Gastroesophageal sphincter (tissue), 4 donors: Measurements from ENCODE around the gene ISG20. TPM values are rescaled to one million over a fixed set of nuclear protein-coding genes. Genes with fewer than 3 reads are reported as not detected.

Experiments used
- ATAC-seq: fragments of 150-250 bp; one replicate; pipeline ENCODE4 v1.9.1; 2016; ENCODE audit warnings: mild to moderate bottlenecking, moderate library complexity
- H3K27ac ChIP-seq, 4 donors: fragments of 200-600 bp; sonication (generic) in 3 of 4; 1 replicate in 3 of 4; 2 replicates in 1 of 4; pipeline ENCODE4 v1.5.1; 2016 to 2019
- H3K27me3 ChIP-seq: fragments of 200-600 bp; sonication (generic); one replicate; pipeline ENCODE4 v1.5.1; 2019
- H3K36me3 ChIP-seq, 2 donors: fragments of 200-600 bp; sonication (generic); one replicate each; pipeline ENCODE4 v1.5.1; 2019; ENCODE audit warnings: control low read depth in 1 of 2
- H3K4me1 ChIP-seq, 3 donors: fragments of 200-600 bp; sonication (generic); 1 replicate in 2 of 3; 2 replicates in 1 of 3; pipeline ENCODE4 v1.5.1; 2016 to 2019; ENCODE audit warnings: control low read depth in 2 of 3
- H3K4me3 ChIP-seq, 2 donors: fragments of 200-600 bp; sonication (generic); one replicate each; pipeline ENCODE4 v1.5.1; 2019; ENCODE audit warnings: mild to moderate bottlenecking in 1 of 2, moderate library complexity in 1 of 2
- H3K9me3 ChIP-seq, 3 donors: fragments of 200-600 bp; sonication (generic); one replicate each; pipeline ENCODE4 v1.5.1; 2017 to 2019; ENCODE audit warnings: control low read depth in 2 of 3
- CTCF ChIP-seq, 4 experiments: fragments of 200-600 bp in 2 of 4; fragments of 450-650 bp in 2 of 4; sonication (generic) in 1 of 4; IDR thresholded peaks; one replicate each; pipeline ENCODE4 v1.5.1; 2017 to 2019; ENCODE audit warnings: antibody characterized with exemption in 4 of 4, mild to moderate bottlenecking in 2 of 4, moderate library complexity in 2 of 4
- EP300 ChIP-seq: sonication (generic); formaldehyde crosslinking; IDR thresholded peaks from one replicate; pipeline ENCODE4 v1.6.1; 2017; ENCODE audit warnings: antibody characterized with exemption, mild to moderate bottlenecking
- POLR2A ChIP-seq, 2 donors: fragments of 450-650 bp; IDR thresholded peaks; one replicate each; pipeline ENCODE4 v1.6.1; 2017; ENCODE audit warnings: antibody characterized with exemption in 2 of 2, mild to moderate bottlenecking in 2 of 2, moderate library complexity in 1 of 2
- POLR2AphosphoS5 ChIP-seq: sonication (generic); formaldehyde crosslinking; IDR thresholded peaks from one replicate; pipeline ENCODE4 v1.6.1; 2017; ENCODE audit warnings: antibody characterized with exemption
- WGBS, 2 donors: methylation state at CpG; one replicate each; pipeline ENCODE4 v1.1.5; 2018; ENCODE audit warnings: low coverage in 1 of 2; 5-methylcytosine and 5-hydroxymethylcytosine counted together
- total RNA-seq, 4 donors: library from RNA; depleted of rRNA; stranded (reverse); fragments of >200 nt; gene quantifications; one replicate each; pipeline ENCODE4 v1.1.0, GENCODE V29; 2016

The ISG20 gene
- total RNA-seq, 4 donors from 2014 or later = 2.5 to 8.7 (median 5.9) TPM

DNA sequence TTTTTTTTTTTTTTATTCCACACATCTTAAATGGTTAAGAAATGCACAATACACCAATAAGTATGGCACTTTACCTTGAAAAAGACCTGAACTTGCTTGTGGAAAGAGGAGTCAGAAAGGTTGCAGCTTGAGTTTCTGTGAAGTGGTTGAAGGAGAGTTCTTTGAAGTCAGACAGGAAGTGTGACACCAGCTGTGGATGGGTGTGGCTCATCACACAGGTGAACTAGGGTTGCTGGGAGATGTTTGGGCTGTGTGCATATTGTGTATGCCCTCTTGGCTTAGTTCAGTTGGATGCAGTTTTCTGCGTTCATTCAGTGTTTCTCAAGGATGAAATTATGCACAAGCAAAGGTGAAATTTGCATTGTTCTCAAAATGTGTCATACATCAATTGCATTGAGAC is 11.4 kb upstream of the ISG20 start:
- TF ChIP-seq POLR2AphosphoS5 (no peak), CTCF (IDR thresholded peaks at IDR 0.05) (no peak), POLR2A (IDR thresholded peaks at IDR 0.05) (no peak), EP300 (no peak)
- WGBS, 2 donors = 83 to 100% methylated on average over 1 of the region's 1 CpG
- Histone ChIP-seq H3K27ac (no peak overlapping the region), H3K4me1 (peaks cover 0 to 30% (median 15%) of the 10 kb centered on the region in 3 donors), H3K36me3 (peaks cover 0 to 66% of the 10 kb centered on the region in 2 donors), H3K4me3 (no peak overlapping the region), H3K27me3 (no peaks in the 10 kb centered on the region), H3K9me3 (no peaks in the 10 kb centered on the region)
- no peak for ATAC-seq

DNA sequence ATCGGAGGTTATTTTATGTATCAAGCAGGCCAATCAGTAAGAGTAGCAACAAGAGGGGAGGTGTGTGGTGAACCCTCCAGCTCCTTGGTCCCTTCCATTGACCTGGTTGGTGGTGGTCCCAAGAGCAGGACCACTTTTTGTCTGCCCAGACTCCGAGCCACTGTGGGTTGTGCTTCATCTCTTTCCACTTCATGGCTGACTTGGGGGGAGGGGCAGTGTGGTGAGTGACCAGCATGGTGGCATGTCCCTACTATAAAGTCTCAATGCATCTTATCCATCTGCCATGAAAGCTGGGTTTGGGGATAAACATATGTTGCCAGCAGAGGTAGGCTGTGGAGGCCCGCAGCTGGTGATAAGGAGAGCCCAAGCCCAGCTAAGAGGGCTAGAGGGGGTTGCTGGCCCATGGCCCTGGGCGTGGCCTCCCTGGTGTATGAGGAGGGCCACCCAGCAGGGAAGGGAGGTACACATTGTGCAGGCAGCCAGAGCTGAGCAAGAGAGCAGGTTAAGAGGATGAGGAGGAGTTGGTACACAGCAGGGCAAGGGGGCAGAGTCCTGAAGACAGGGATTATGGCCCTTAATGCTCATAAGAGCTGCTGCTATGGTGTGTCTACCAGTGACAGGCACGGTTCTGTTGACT is 10.7 kb upstream of the ISG20 start:
- Histone ChIP-seq H3K4me3 (no peak overlapping the region), H3K27ac (no peak overlapping the region)
- TF ChIP-seq EP300 (no peak), POLR2AphosphoS5 (no peak), POLR2A (IDR thresholded peaks at IDR 0.05) (no peak), CTCF (IDR thresholded peaks at IDR 0.05) (no peak)

GRCh38 chr15:88629071-88629470 is 9.7 kb upstream of the ISG20 start:
- peaks cover 0 to 75% of the 10 kb centered on the region in 2 donors for H3K36me3 ChIP-seq
- TF ChIP-seq POLR2A (IDR thresholded peaks at IDR 0.05) = no peak
- TF ChIP-seq EP300 = no peak
- no peak for TF ChIP-seq CTCF (IDR thresholded peaks at IDR 0.05)
- TF ChIP-seq POLR2AphosphoS5 = no peak
- no peaks in the 10 kb centered on the region for H3K9me3 ChIP-seq
- WGBS, 2 donors = 92% methylated on average over 2 of the region's 16 CpGs; no CpG with 5 or more reads in 1 of the 2 donors
- H3K27ac ChIP-seq = no peak overlapping the region
- H3K27me3 ChIP-seq = no peaks in the 10 kb centered on the region
- no peak for ATAC-seq
- H3K4me3 ChIP-seq = no peak overlapping the region
- H3K4me1 ChIP-seq = peaks cover 0 to 15% (median 5%) of the 10 kb centered on the region in 3 donors

More for the DNA sequence above, 10.7 kb upstream of the ISG20 start:
- no peak for ATAC-seq
- Histone ChIP-seq H3K9me3 (no peaks in the 10 kb centered on the region), H3K27me3 (no peaks in the 10 kb centered on the region), H3K4me1 (peaks cover 0 to 23% (median 9%) of the 10 kb centered on the region in 3 donors), H3K36me3 (peaks cover 0 to 72% of the 10 kb centered on the region in 2 donors)
- 86 to 100% methylated on average over 1 to 2 of the region's 5 CpGs for WGBS, 2 donors

- peaks cover 0 to 75% of the 10 kb centered on the region in 2 donors for H3K36me3 ChIP-seq
Measured at GRCh38 chr15:88630141-88630721, 8.6 kb upstream of the ISG20 start.

More at GRCh38 chr15:88630141-88630721, 8.6 kb upstream of the ISG20 start:
- Histone ChIP-seq H3K27ac (peak overlapping the region in 3 of 4 donors; percentile 43 to 51 (median 48)), H3K4me1 (peaks cover 0 to 3% (median 0%) of the 10 kb centered on the region in 3 donors), H3K4me3 (no peak overlapping the region), H3K27me3 (no peaks in the 10 kb centered on the region), H3K9me3 (no peaks in the 10 kb centered on the region)
- WGBS, 2 donors = no CpG with 5 or more reads among the region's 9 CpGs
- ATAC-seq = peak; percentile 66
- TF ChIP-seq CTCF (IDR thresholded peaks at IDR 0.05) (no peak), EP300 (no peak), POLR2A (IDR thresholded peaks at IDR 0.05) (no peak), POLR2AphosphoS5 (no peak)
